A549 treated with Hydrocortisone at 1 μM for 4 hours (cell line): Measurements from ENCODE around the gene ALS2. TPM values are rescaled to one million over a fixed set of nuclear protein-coding genes. Genes with fewer than 3 reads are reported as not detected.

Source experiments
- total RNA-seq: library from RNA; stranded (reverse); fragments of 200-300 nt; extraction: Qiagen RNA extraction; gene quantifications from 5 replicates; pipeline ENCODE4 v1.2.3, GENCODE V29; 2022

The ALS2 gene
- total RNA-seq, result 9.0 to 15.0 TPM (median 10.7 TPM) in 5 replicates

DNA sequence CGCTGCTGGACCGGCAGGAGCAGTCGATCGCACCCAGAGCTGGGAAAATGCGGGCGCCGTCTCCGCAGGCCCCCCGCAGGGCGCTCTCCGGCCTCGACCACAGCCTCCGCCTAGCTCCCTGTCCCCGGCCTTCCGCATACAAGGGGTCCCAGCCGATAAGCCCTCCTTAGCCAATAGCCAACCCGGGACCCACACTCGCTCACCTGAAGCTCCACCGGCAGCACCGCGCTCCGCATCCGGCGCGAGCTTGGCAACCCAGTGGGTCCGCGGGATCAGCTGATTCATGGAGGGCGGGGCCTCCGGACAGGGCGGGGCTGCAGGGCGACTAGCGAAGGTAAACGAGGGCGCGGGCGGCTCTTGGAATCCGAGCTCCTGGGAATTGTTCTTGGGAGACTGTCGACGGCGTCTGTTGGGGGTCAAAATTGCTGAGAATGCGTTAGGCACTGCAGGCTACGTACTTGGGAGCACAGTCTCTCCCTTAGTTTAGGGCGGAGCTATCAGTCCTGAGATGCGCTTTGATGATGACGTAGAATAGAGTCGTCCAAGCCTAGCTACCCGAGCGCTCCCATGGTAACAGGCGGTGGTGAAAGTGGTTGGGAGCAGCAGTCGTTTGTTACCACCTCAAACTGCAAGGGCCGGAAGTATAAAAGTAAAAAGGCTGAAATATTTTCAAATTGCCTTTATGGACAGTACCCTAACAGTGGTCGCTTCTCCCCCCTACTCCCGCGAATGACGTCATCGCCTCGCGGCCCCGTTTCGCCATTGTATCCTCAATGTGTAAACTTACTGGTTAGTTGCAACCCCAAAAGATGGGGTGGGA, at the start of gene ALS2:
Gene ALS2, minus strand, starts transcription at position 260 of the 820 bp plus-strand sequence. CDS start 12,048 bp downstream, outside the sequence.

GRCh38 chr2:201806442-201807170, 25.9 kb upstream of the ALS2 start, which contains the start of gene CDK15:
Gene CDK15 (plus strand): TSS chr2:201806537. CDS start chr2:201806665, 128 bp downstream.

DNA sequence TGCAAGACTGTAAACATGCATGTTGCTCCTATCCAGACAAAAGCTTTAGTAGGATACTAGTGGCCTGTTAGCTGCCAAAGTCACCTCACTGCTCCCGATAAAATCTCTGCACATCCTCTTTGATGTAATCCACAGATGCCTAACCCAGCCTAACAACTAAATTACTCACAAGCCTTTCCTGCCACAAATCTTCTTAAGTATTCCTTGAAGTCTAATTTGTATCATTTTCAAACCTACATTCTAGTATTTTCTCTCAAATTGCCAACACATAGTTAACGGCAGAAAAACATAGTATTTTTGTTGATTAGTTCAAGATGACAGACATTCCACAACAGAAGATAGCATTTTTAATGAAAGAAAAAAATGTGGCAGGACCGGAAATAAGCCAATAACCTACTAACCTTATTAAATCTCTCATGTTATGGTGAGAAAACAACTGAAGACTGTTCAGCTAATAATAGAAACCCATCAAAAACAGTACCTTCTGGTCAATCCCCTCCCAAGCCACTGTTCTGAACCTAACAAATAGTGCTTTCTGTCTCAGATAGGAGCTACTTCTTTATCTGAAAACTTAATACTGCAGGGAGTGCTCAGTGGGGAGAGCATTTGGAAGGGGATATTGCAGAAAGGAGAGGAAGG, 82.0 kb downstream of the ALS2 start, which contains the start of gene MPP4:
Gene MPP4, minus strand, starts transcription at position 57 of the 639 bp plus-strand sequence. CDS start 4,690 bp downstream, outside the sequence.

Other genes starting within 250 kb of the ALS2 start
- 15.2 to 21.3 TPM (median 19.2 TPM) in 5 replicates for gene TMEM237, start 137.4 kb downstream of the ALS2 start, total RNA-seq
- gene MPP4, start 82.3 kb downstream of the ALS2 start, total RNA-seq, result 0.03 to 0.15 TPM (median 0.07 TPM) in 5 replicates
- not detected in 5 replicates for gene CDK15, start 25.6 kb upstream of the ALS2 start, total RNA-seq